Astrocyte of the cerebellum (primary cell): ENCODE results near the gene TXLNB.
A peak's percentile ranks its signal among the peaks of the same experiment; 100 is the strongest.
"Not testable (repeated sequence)": the region's sequence is repeated elsewhere in the genome, so short reads cannot be mapped to it uniquely, and the experiment has no call there.

Experiments used
- DNase-seq: peaks from one replicate; pipeline ENCODE4 v3.0.0-alpha.2; 2011; ENCODE audit warnings: low read depth
- H3K4me3 ChIP-seq: 2 replicates; pipeline ENCODE4 v1.5.1; 2011; ENCODE audit warnings: mild to moderate bottlenecking, low read depth, low read length, moderate library complexity
- in situ Hi-C: cut with HindIII; loops from 2 replicates; pipeline ENCODE4 v1.10.0; 2017; ENCODE audit warnings: low sequenced_read_pairs
- TF ChIP-seq, protein P1 (sequence below): IDR thresholded peaks from 2 replicates; pipeline ENCODE4 v1.5.1; 2012; ENCODE audit warnings: low read length, low read depth, moderate library complexity, mild to moderate bottlenecking; ENCODE audit errors: missing control alignments

The TXLNB gene

GRCh38 chr6:139235661-139236060 lies 56.1 kb downstream of the TXLNB start:
- no peak for DNase-seq
- in situ Hi-C loops, result no loop called here
- TF ChIP-seq, protein P1, sequence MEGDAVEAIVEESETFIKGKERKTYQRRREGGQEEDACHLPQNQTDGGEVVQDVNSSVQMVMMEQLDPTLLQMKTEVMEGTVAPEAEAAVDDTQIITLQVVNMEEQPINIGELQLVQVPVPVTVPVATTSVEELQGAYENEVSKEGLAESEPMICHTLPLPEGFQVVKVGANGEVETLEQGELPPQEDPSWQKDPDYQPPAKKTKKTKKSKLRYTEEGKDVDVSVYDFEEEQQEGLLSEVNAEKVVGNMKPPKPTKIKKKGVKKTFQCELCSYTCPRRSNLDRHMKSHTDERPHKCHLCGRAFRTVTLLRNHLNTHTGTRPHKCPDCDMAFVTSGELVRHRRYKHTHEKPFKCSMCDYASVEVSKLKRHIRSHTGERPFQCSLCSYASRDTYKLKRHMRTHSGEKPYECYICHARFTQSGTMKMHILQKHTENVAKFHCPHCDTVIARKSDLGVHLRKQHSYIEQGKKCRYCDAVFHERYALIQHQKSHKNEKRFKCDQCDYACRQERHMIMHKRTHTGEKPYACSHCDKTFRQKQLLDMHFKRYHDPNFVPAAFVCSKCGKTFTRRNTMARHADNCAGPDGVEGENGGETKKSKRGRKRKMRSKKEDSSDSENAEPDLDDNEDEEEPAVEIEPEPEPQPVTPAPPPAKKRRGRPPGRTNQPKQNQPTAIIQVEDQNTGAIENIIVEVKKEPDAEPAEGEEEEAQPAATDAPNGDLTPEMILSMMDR, result no peak

DNA sequence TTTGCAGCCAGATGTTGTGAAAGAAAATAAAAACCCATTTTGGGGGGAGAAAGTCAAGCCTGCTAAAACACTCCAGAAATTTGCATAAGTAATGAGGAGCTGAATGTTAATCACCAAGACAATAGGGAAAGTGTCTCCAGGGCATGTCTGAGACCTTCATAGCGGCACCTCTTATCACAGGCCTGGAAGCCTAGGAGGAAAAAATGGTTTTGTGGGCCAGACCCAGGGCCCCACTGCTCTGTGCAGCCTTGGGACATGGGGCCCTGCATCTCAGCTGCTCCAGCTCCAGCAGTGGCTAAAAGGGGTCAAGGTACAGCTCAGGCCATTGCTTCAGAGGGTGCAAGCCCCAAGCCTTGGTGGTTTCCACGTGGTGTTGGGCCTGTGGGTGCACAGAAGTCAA lies 57.6 kb downstream of the TXLNB start:
- H3K4me3 ChIP-seq, DNase-seq, in situ Hi-C loops: not testable (repeated sequence)

More at GRCh38 chr6:139235661-139236060, 56.1 kb downstream of the TXLNB start:
- no peak overlapping the region for H3K4me3 ChIP-seq

- TF ChIP-seq, protein P1, result no peak
- no peak for DNase-seq
- H3K4me3 ChIP-seq, result no peak overlapping the region
- in situ Hi-C loops, result no loop called here
Observed at GRCh38 chr6:139231206-139231605, 60.6 kb downstream of the TXLNB start.

DNA sequence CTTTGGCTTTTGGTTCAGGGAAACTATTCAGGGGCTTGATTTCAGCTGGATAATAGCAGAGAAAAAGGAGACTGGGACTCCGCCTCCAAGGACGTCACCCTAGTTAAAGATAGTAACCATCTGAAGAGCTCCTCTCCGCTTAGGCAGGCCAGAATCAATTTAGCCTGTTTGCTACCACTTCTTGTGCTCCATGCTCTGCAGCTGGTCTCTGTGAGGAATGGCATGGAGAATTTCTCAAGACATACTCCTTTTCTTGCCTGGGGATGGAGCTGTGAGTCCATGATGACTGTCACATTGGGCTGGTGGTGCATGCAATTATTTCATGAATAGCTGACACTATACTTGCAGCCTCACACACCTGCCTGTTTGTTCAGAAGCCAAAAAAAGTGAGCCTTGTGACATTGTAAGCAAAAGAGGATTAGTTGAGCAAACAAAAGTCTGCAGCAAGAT lies 61.4 kb downstream of the TXLNB start:
- TF ChIP-seq, protein P1, result no peak
- DNase-seq, result no peak
- no peak overlapping the region for H3K4me3 ChIP-seq
- in situ Hi-C loops, result no loop called here

DNA sequence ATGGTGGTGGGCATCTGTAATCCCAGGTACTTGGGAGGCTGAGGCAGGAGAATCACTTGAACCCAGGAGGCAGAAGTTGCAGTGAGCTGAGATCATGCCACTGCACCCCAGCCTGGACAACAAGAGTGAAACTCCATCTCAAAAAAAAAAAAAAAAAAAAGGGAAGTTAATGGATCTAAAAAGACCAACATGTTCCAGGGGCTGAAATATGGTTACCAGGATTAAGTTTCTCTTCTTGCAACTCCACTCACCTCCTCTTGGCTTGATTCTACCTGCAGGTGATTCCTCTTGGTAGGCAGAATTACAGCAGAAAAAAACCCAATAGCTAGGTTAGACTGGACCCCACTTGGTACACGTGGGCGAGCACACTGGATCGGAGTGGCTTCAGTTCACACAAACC lies 63.4 kb downstream of the TXLNB start:
- H3K4me3 ChIP-seq, in situ Hi-C loops, DNase-seq: not testable (repeated sequence)

- no peak for DNase-seq
- TF ChIP-seq, protein P1, result no peak
- in situ Hi-C loops, result no loop called here
- H3K4me3 ChIP-seq, result no peak overlapping the region
Observed at GRCh38 chr6:139219746-139220145, 72.1 kb downstream of the TXLNB start.

- DNase-seq, result peak; percentile 91
- H3K4me3 ChIP-seq, result no peak overlapping the region
- in situ Hi-C loops, result no loop called here
- TF ChIP-seq, protein P1, result peak; percentile 88
Observed at GRCh38 chr6:139219271-139219729, 72.5 kb downstream of the TXLNB start.

- DNase-seq, H3K4me3 ChIP-seq, in situ Hi-C loops: not testable (repeated sequence)
Observed at GRCh38 chr6:139212460-139212859, 79.3 kb downstream of the TXLNB start.

- in situ Hi-C loops, DNase-seq: not testable (repeated sequence)
Observed at GRCh38 chr6:139210766-139211165, 81.0 kb downstream of the TXLNB start.

More at GRCh38 chr6:139210766-139211165, 81.0 kb downstream of the TXLNB start:
- H3K4me3 ChIP-seq, result not testable (repeated sequence)
